Skeletal muscle satellite cell (primary cell): ENCODE results near the gene PLEKHF1.
"Not testable (repeated sequence)": the region's sequence is repeated elsewhere in the genome, so short reads cannot be mapped to it uniquely, and the experiment has no call there.

ENCODE experiments used
- H3K27me3 ChIP-seq: 2 replicates; pipeline ENCODE4 v1.7.0; 2013; ENCODE audit warnings: low read length; ENCODE audit not compliant: control insufficient read depth, insufficient read depth
- H3K36me3 ChIP-seq: 2 replicates; pipeline ENCODE4 v1.7.0; 2013; ENCODE audit warnings: mild to moderate bottlenecking, control low read depth, low read length; ENCODE audit not compliant: insufficient read depth
- H3K4me1 ChIP-seq: 2 replicates; pipeline ENCODE4 v1.7.0; 2013; ENCODE audit warnings: low read length; ENCODE audit not compliant: control insufficient read depth, insufficient read depth
- H3K4me2 ChIP-seq: 2 replicates; pipeline ENCODE4 v1.7.0; 2013; ENCODE audit warnings: mild to moderate bottlenecking, low read length
- H3K4me3 ChIP-seq: 2 replicates; pipeline ENCODE4 v1.7.0; 2013; ENCODE audit warnings: low read length
- H3K9ac ChIP-seq: 2 replicates; pipeline ENCODE4 v1.7.0; 2013; ENCODE audit warnings: mild to moderate bottlenecking, low read depth, low read length, moderate library complexity
- H3K9me3 ChIP-seq: replicated peaks from 2 replicates; pipeline ENCODE4 v1.7.0; 2013; ENCODE audit warnings: mild to moderate bottlenecking, control low read depth, low read length

PLEKHF1 gene

GRCh38 chr19:29625186-29625651, 40.0 kb upstream of the PLEKHF1 start:
- Histone ChIP-seq H3K4me1 (no peaks in the 10 kb centered on the region), H3K27me3 (peaks cover 4% of the 10 kb centered on the region), H3K4me2 (no peak overlapping the region), H3K9ac (no peak overlapping the region), H3K9me3 (no peaks in the 10 kb centered on the region), H3K4me3 (no peak overlapping the region), H3K36me3 (no peaks in the 10 kb centered on the region)

- H3K27me3 ChIP-seq: no peaks in the 10 kb centered on the region
- H3K4me3 ChIP-seq: no peak overlapping the region
- H3K36me3 ChIP-seq: no peaks in the 10 kb centered on the region
- H3K9ac ChIP-seq: no peak overlapping the region
- no peaks in the 10 kb centered on the region for H3K4me1 ChIP-seq
- no peak overlapping the region for H3K4me2 ChIP-seq
- no peaks in the 10 kb centered on the region for H3K9me3 ChIP-seq
These were observed 38.9 kb upstream of the PLEKHF1 start for GRCh38 chr19:29626386-29626785.

- H3K27me3 ChIP-seq, H3K4me2 ChIP-seq, H3K9ac ChIP-seq, H3K4me1 ChIP-seq, H3K9me3 ChIP-seq, H3K36me3 ChIP-seq, H3K4me3 ChIP-seq: not testable (repeated sequence)
These were observed 38.4 kb upstream of the PLEKHF1 start for GRCh38 chr19:29626832-29627231.

- Histone ChIP-seq H3K27me3 (peaks cover 5% of the 10 kb centered on the region), H3K4me2 (no peak overlapping the region), H3K9ac (no peak overlapping the region), H3K4me1 (no peaks in the 10 kb centered on the region), H3K9me3 (no peaks in the 10 kb centered on the region), H3K4me3 (no peak overlapping the region), H3K36me3 (no peaks in the 10 kb centered on the region)
These were observed 36.4 kb upstream of the PLEKHF1 start for GRCh38 chr19:29628661-29629385.

GRCh38 chr19:29629836-29630534, 35.3 kb upstream of the PLEKHF1 start:
- H3K9me3 ChIP-seq: no peaks in the 10 kb centered on the region
- peaks cover 5% of the 10 kb centered on the region for H3K27me3 ChIP-seq
- H3K36me3 ChIP-seq: no peaks in the 10 kb centered on the region
- H3K4me2 ChIP-seq: no peak overlapping the region
- H3K9ac ChIP-seq: no peak overlapping the region
- H3K4me1 ChIP-seq: no peaks in the 10 kb centered on the region
- H3K4me3 ChIP-seq: no peak overlapping the region

GRCh38 chr19:29630655-29631054, 34.6 kb upstream of the PLEKHF1 start:
- H3K27me3 ChIP-seq: peaks cover 5% of the 10 kb centered on the region
- H3K4me3 ChIP-seq: no peak overlapping the region
- no peak overlapping the region for H3K4me2 ChIP-seq
- H3K36me3 ChIP-seq: no peaks in the 10 kb centered on the region
- no peak overlapping the region for H3K9ac ChIP-seq
- no peaks in the 10 kb centered on the region for H3K9me3 ChIP-seq
- no peaks in the 10 kb centered on the region for H3K4me1 ChIP-seq

- Histone ChIP-seq H3K9me3 (no peaks in the 10 kb centered on the region), H3K9ac (no peak overlapping the region)
These were observed 33.8 kb upstream of the PLEKHF1 start for GRCh38 chr19:29631450-29631849.

GRCh38 chr19:29634002-29634401, 31.3 kb upstream of the PLEKHF1 start:
- H3K4me3 ChIP-seq: no peak overlapping the region
- H3K27me3 ChIP-seq: peaks cover 10% of the 10 kb centered on the region
- no peak overlapping the region for H3K9ac ChIP-seq
- H3K36me3 ChIP-seq: no peaks in the 10 kb centered on the region
- no peaks in the 10 kb centered on the region for H3K9me3 ChIP-seq
- no peaks in the 10 kb centered on the region for H3K4me1 ChIP-seq
- no peak overlapping the region for H3K4me2 ChIP-seq

More at GRCh38 chr19:29631450-29631849, 33.8 kb upstream of the PLEKHF1 start:
- Histone ChIP-seq H3K4me1 (no peaks in the 10 kb centered on the region), H3K4me3 (no peak overlapping the region), H3K4me2 (no peak overlapping the region), H3K36me3 (no peaks in the 10 kb centered on the region), H3K27me3 (peaks cover 5% of the 10 kb centered on the region)

GRCh38 chr19:29634423-29635130, 30.7 kb upstream of the PLEKHF1 start:
- no peak overlapping the region for H3K4me2 ChIP-seq
- H3K9me3 ChIP-seq: no peaks in the 10 kb centered on the region
- H3K36me3 ChIP-seq: no peaks in the 10 kb centered on the region
- no peak overlapping the region for H3K9ac ChIP-seq
- H3K4me1 ChIP-seq: no peaks in the 10 kb centered on the region
- H3K27me3 ChIP-seq: peaks cover 14% of the 10 kb centered on the region
- no peak overlapping the region for H3K4me3 ChIP-seq

- H3K36me3 ChIP-seq: no peaks in the 10 kb centered on the region
- no peak overlapping the region for H3K9ac ChIP-seq
- no peak overlapping the region for H3K4me3 ChIP-seq
- peaks cover 14% of the 10 kb centered on the region for H3K27me3 ChIP-seq
- no peaks in the 10 kb centered on the region for H3K9me3 ChIP-seq
- H3K4me2 ChIP-seq: no peak overlapping the region
- no peaks in the 10 kb centered on the region for H3K4me1 ChIP-seq
These were observed 29.3 kb upstream of the PLEKHF1 start for GRCh38 chr19:29635963-29636362.

- H3K4me2 ChIP-seq: no peak overlapping the region
- no peak overlapping the region for H3K9ac ChIP-seq
These were observed 28.5 kb upstream of the PLEKHF1 start for GRCh38 chr19:29636553-29637360.

More at GRCh38 chr19:29636553-29637360, 28.5 kb upstream of the PLEKHF1 start:
- no peaks in the 10 kb centered on the region for H3K4me1 ChIP-seq
- no peaks in the 10 kb centered on the region for H3K9me3 ChIP-seq
- no peak overlapping the region for H3K4me3 ChIP-seq
- H3K36me3 ChIP-seq: no peaks in the 10 kb centered on the region
- H3K27me3 ChIP-seq: peaks cover 15% of the 10 kb centered on the region
